UCSD-AML1 (cell line): ENCODE measurements around the gene TFPI.
A peak's percentile ranks its signal among the peaks of the same experiment; 100 is the strongest.

Experiments
- DNase-seq: peaks from one replicate; lab custom pipeline; 2025; ENCODE audit not compliant: unreplicated experiment; lab: John Stamatoyannopoulos, UW

Gene TFPI

DNA sequence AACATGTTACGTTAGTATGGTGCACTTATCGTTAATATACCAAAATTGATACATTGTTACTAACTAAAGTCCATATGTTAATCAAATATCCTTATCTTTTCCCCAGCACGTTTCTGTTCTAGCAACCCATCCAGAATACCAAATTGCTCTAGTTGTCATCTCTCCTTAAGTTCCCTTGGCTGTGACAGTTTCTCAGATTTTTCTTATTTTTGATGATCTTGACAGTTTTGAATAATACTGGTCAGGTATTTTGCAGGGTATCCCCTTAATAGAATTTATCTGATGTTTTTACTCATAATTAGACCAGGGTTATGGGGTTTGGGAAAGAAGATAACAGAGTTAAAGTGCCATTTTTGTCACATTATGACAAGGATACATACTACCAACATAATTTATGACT is 47.8 kb downstream of the TFPI start:
- no peak for DNase-seq

DNA sequence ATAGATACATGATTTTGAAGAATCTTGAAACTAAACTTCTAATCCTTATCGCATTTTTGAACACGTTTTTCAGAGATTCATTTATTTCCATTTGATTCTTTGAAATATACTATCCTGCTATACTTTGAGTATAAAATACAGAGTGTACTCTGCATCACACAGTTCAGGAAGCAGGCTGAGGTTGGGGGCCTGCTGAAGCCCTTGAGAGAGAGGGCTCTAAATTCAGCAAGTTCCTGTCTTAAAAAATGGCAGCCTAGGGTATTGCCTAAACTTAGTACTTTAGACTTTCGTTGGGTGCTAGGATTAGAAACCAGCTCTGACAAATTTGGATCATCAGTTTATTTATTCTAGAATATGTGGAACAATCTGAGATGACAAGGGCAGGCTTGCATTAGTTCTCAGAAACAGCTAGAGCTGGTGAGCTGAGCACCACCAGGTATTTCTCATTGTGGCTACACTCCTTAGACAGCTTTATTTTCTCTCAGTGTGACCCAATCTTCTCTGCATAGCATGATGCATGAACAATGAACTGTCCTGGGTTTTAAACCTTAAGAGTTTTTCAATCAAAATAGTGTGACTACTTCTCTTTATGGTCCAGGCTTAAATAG is 49.1 kb downstream of the TFPI start:
- peak; percentile 7 for DNase-seq

DNA sequence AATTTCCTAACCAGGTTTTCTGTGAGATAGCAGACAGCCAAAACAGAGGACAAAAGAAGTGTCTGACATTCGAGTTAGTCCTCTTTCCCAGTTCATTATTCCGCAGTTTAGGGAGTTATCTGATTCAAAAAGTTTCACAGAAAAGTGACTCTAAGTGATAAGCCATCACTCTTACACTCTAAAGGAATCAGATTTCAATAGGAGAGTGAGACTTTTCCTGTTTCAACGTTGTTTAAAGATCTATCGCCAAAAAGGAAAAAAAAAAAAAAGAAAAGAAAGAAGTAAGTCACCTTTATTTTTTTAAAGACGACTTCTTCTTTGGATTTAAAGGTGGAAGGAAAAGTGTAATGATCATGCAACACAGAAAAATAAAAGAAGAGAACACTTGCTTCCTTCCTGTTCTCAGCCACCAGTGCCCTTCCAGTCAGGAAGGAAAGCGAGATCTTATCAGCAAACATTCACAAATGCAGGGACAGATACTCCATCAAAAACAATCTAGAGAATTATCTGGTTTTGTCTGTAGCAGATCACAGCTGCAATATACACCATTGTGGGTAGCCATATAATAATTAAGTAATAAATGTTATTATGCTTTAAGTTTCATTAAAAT is 49.8 kb downstream of the TFPI start:
- DNase-seq: no peak

DNA sequence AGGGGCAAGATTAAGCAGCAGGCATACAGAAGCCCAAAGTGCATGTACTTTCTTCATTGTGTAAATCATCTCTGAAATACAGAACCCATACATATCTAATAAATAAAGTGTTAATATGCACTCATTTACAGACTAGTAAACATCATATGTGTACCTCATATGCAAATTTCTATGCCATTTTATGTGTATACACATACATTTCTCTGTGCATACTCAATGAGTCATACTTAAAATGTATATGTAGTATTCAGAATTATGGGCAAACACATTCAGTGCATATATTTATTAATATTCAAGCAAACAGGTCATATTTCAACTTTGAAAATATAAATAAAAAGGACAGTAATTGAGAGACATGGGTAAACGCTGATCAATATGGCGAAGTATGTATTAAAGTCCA is 50.5 kb downstream of the TFPI start:
- no peak for DNase-seq

DNA sequence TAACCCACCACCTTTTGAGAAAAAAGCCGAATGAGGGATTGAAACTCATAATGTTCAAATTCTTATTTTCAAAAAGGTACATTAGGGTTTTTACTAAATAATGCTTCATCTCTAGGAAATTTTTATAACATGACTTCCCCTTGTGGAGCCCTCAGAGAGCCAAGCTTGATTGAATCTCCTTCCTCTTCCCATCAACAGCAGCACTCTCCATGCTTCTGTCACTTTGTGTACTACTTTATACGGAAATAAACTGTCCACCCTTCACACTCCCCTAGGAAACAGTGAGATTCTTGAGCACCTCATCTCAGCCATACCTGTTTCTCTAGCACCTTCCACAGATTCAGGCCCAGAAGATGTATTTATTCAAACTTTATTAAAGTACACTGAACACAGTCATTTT is 51.8 kb downstream of the TFPI start:
- DNase-seq: no peak

DNA sequence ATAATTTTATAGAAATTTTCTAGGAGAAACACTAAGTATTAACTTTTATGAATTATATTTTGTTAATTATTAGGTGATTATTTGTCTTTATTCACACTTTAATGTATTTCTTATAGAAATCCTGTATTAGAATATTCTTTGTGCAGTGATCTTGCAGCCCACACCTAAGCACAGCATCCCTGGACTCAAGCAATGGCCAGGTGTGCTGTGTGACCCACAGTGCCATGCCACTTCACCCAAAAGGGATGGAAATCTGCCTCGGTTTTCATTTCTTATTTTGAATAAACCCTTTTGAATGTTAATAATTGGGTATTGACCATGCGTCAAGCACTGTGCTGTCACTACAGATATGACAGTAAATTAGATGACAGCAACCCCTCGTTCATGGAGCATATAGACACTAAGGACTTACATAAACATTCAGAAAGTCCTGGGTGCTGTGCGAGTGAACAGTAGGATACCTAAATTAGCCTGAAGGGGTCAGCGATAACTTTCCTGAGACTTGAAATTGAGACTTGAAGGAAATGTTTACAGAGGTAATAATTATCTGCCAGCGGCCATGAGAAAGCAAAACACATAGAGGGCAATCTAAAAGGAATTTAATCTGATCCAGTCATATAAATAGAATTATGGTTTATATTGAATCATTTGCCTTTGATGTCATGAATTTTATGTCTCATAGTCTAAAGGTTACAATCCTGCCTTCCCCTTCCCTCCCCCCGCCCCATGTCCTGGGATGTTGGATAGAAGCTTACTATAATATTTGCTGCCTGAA is 53.5 kb downstream of the TFPI start:
- no peak for DNase-seq

DNA sequence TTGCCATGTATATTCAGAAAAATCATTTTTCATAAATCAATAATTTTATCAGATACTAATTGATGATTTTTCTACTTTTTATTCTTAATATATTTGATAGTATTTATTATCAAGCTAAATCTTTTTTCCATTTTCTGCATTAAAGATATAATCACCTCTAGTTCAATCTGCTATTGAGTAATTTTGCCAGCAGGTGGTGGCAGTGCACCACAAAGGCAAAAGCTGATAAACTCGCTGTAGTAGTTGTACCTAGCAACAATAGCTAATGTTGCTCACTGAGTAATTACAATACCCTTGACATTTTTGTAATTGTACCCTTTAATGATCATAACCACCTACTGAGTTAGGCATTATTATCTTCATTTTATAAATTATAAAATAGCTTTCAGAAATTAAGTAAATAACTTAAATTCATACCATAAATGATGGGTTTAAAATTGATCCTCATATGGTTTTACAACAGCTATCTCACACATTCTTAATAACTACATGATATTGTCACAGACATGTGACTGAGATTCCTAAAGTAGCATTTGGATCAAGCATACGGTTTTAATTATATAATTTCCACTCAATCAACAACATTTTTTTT is 54.2 kb downstream of the TFPI start:
- DNase-seq: peak; percentile 41

DNA sequence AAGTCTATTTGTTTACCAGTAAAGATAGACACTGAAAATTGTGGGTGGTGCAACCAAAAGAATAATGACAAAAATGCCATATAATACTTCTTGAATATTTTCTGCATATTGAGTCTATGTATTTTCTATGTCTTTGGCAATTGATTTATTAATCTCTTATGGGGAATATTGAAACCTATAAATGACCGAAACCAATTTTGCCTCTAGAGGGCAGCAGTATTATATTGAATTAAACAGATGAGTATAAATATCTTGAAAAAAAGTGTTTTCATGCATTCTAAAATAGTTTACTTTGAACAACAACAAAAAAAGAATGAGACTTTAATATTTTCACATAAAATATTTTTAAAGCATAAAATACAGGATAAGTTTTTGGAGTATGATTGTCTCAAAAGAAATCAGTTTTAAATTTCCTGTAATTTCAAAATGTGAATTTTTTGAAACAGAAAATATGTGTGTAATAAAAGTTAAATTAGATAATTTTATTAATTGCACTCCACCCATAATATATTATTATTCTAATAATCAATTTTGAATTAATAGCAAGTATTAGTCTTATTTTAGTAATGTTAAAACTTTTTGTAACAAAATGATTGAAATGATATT is 56.3 kb downstream of the TFPI start:
- DNase-seq: no peak

DNA sequence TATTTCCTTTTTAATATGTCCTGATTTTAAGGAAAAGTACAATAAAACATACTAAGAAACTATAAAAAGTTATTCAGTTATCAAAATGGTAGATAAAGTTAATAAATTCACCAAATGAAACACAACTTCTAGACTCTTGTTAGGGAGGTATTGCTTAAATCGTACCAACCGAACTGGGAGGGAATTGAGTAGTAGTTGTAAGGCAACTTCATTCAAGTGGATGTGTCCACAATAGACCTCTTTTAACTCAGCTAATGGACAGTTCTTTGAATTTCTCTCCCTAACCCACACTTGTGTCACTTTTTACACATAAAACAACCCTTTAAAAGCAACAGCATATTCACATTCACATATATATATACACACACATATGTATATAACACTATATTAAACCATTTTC is 57.1 kb downstream of the TFPI start:
- no peak for DNase-seq

DNA sequence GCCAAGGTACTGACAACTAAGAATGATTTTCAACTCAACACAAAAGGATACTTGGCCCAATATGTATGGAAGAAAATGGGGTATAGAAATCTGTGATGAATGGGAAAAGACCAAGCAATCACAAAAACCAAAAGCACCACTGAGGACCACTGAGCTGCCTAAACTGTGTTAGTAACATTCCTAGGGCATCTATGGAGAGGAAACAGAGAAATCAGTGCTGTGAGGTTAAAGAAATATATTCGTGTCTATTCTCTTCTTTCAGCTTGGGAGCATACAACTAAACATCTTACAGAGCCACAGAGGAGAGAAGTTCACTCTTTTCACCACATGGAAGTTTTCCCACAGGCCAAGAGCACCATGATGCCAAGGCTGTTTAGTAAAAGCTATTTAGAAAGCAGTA is 58.9 kb downstream of the TFPI start:
- no peak for DNase-seq

DNA sequence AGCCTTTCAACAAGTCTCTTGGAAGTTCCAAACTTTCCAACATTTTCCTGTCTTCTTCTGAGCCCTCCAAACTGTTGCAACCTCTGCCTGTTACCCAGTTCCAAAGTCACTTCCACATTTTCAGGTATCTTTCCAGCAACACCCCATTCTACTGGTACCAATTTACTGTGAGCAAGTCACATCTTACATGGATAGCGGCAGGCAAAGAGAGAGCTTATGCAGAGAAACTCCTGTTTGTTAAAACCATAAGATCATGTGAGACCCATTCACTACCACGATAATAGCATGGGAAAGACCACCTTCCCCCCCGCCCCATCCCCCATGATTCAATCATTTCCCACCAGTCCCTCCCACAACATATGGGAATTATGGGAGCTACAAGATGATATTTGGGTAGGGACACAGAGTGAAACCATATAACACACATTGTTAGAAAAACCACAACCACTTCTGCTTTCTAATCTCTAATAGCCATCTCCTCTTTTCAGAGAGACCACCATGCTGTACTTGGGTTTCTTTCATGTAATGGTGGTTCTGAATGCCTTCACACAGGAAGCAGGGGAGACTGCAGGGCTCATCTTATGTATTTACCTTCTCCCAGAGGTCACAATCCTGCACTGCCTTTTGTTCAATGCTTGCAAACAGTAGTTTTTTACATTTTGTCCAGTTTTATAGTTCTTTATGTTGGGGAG is 60.2 kb downstream of the TFPI start:
- no peak for DNase-seq

DNA sequence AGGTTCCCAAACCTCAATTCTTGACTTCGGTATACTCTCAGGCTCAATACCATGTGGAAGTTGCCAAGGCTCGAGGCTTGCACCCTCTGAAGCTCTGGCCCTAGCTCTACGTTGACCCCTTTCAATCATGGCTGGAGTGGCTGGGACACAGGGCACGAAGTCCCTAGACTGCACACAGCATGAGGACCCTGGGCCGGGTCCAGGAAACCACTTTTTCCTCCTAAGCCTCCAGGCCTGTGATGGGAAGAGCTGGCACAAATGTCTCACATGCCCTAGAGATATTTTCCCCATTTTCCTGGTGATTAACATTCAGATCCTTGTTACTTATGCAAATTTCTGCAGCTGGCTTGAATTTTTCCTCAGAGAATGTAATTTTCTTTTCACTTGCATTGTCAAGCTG is 61.1 kb downstream of the TFPI start:
- DNase-seq: no peak

DNA sequence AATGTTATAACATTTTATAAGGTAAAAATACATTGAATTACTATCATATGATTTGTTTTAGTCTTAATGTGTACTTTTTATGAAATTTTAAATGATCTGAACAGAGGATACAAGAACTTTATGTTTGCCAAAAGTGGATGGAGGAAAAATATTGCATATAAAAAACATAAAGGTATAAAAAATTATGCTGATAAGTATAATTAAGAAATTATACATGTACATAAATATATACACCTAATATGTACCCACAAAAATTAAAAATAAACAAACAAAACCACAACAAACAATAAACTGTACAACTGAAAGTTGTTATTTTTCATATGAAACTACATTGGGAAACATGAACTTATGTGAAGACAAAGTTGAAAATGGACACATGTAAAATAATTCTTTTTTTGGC is 68.0 kb downstream of the TFPI start:
- no peak for DNase-seq

DNA sequence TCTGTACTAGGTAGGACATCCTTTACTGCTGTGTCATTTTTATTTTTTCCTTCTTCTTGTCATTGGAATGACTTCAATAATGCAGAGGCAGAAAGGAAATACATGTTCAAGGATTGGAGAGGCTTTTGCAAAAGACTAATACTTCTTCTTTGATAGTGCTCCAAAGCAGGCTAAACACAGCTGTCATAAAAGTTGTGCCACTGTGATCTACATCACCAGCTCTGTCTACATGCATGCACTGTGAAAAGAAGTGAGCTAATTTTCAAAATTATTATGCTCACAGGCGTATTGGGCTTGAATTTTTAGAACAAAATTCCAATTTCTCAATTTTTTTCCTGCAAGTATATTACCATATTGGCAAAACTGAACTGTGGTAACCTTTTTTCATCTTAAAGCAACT is 68.7 kb downstream of the TFPI start:
- no peak for DNase-seq

DNA sequence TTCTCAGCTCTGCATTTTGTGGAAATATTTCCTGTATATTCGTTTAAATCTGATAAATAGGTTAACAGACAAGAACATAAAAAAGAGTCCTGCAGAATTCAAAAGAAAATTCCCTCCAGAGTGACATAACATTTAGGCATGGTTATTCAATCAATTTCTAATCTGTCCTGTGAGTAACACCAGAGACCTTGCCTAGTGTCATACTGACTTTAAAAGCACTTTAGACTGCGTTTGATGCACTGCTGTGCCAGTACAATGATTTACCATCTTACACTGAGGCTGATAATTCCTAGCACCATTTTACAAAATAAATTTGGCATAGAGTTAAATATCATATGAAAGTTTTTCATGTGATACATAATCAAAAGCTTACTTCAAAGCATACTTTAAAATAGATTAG is 70.7 kb downstream of the TFPI start:
- no peak for DNase-seq

DNA sequence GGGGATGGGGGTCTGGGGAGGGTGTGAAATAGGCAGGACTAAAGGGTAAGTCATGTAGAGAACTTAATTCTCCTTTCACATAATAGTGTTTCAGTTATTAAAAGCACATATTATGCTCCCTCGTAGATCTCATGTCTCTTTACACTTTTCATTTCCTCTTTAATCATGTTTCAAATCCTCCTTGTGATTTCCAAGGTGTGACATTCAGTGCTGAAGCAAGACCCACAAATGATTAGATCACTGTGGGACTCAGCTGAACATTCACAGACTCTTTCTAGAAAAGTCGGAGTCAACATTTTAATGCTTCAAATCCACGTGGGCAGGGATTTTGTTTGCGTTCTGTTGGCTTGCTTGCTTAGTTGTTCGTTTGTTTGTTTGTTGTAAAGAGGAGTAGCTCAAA is 71.4 kb downstream of the TFPI start:
- DNase-seq: no peak

DNA sequence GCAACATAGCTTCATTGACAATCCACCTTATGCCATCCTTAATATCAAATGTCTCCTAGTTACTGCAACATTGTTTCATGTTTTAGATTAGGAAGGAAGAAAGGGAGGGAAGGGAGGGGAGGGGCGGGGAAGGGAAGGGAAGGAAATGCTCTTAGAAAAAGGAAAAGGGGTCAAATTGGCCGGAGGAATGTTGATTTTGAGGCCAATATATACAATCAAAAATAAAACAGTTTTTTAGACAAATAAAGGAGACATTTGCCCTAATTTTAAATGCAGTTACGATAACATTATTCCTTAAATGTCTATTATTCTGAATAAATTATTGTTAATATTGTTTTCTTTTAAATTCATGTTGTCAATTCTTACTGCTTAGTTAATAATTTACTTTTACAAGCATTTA is 72.7 kb downstream of the TFPI start:
- no peak for DNase-seq

DNA sequence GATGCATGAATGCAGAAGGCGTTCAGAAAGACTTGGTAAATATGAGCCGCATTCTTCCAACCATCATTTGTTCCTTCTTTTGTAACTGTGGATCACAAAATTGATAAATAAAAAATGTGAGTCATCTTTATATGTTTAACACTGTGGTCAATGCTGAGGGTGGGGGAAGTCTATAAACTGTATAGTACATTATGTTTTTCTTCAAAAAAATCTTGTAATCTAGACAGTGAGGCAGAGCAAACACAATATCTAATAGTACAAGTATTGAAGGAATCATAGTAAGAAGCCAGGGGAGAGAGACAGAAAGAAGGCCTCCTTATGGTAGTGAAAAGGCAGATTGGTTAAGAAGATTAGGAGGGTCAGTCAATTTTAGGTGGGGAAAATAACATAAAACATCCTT is 75.5 kb downstream of the TFPI start:
- DNase-seq: no peak

DNA sequence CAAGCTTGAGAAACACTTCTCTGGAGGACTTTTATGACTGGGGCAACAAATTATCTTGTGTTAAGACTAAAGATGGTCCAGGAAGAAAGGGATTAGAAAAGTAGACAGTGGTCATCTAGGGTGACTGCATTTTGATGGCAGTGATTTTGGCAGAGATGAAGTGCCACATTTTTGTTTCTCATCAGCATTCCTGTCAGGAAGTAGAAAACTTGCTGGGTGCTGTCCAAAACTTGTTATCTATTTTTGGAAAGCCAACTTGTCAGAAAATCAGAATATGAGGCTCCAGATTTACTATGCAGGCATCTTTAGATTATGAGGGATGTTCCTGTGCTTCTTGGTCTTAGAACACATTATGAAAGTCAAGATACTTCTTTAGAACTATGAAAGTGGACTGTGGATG is 77.2 kb downstream of the TFPI start:
- no peak for DNase-seq

DNA sequence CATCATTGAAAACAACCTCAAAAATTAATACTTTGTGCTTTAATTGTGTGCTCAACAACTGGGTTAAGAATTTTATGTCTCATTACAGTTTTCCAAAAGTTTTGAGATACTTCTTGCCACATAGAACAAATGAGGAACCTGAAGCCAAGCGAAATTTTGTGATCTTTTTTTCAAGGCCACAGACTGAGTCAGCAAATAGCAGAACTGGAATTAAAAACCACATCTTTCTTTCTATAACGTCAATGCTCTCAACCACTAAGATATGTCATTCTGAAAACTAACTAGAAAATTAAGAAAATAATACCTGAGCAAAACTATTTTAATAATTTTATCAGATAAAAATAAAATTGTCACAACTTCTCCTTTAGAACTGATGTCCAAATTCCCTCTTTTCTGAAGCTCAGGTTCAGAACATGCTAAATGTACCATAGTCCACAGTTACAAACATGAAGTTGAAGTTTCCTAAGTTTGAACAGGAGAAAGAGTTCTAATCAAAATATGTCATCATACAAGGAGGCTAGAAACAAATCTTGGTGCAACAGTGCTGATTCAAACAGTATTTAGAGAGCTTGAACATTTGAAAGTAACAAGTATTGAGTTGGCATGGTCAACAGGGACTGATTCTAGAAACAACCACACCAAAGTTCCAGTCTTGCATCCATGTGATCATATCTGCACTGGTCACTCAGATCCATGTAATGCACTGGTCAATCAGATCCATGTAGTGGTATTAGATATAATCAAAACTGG is 78.6 kb downstream of the TFPI start:
- peak; percentile 6 for DNase-seq

DNA sequence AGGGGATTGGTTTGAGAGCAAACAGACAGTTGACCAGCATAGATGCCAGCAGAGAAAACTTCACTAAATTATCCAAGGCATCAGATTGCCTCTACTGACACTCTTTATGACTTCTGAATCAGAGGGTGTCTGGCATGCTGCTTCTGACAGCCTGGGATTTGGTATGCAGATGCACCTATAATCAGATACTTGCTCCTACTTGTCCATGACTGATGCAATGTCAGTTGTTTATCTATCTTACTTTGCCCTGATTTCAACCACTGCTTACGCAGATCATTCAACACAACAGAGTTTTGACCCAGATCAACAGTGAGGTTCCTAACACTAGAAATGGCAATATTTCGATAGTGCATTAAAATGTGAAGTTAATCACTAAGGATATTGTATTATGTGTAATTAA is 83.5 kb downstream of the TFPI start:
- DNase-seq: no peak
